ENCODE data around the gene ARHGEF9. TPM values are rescaled to one million over a fixed set of nuclear protein-coding genes. Genes with fewer than 3 reads are reported as not detected.

ARHGEF9 gene
- total and polyA plus RNA-seq, 12 donors: 8.6 to 63.2 (median 45.4) TPM

DNA sequence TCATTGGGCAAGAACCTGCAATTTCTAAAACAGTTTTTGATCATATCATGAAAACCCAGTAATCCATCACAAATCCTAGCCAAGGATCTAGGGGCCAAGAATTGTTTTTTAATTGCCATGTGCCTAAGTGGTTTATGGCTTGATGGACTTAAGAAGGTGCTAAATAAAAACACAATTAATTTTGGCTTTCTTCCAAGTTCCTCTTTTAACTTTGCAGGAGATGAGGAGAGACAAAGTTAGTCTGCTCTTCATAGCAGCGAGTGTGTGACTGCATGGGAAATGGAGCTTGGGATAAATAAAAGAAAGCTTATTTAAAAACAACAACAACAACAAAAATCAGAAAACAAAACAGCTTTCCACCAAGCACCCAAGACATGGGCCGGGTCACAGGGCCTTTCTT is 41.4 kb downstream of the ARHGEF9 start:
- Histone ChIP-seq H3K9me3 (no peaks in the 10 kb centered on the region), H3K27ac (no peak overlapping the region), H3K4me3 (no peak overlapping the region), H3K36me3 (no peaks in the 10 kb centered on the region), H3K27me3 (peaks cover 0 to 5% (median 0%) of the 10 kb centered on the region in 7 donors), H3K4me1 (peaks cover 0 to 63% (median 22%) of the 10 kb centered on the region in 9 donors)
- intact Hi-C loops (cut with DNase I): no loop called here
- WGBS, 2 donors: 63 to 70% methylated on average over 2 of the region's 2 CpGs
- DNase-seq: no peak
- TF ChIP-seq, protein P1, sequence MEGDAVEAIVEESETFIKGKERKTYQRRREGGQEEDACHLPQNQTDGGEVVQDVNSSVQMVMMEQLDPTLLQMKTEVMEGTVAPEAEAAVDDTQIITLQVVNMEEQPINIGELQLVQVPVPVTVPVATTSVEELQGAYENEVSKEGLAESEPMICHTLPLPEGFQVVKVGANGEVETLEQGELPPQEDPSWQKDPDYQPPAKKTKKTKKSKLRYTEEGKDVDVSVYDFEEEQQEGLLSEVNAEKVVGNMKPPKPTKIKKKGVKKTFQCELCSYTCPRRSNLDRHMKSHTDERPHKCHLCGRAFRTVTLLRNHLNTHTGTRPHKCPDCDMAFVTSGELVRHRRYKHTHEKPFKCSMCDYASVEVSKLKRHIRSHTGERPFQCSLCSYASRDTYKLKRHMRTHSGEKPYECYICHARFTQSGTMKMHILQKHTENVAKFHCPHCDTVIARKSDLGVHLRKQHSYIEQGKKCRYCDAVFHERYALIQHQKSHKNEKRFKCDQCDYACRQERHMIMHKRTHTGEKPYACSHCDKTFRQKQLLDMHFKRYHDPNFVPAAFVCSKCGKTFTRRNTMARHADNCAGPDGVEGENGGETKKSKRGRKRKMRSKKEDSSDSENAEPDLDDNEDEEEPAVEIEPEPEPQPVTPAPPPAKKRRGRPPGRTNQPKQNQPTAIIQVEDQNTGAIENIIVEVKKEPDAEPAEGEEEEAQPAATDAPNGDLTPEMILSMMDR (IDR thresholded peaks at IDR 0.05): no peak
- ATAC-seq: no peak

DNA sequence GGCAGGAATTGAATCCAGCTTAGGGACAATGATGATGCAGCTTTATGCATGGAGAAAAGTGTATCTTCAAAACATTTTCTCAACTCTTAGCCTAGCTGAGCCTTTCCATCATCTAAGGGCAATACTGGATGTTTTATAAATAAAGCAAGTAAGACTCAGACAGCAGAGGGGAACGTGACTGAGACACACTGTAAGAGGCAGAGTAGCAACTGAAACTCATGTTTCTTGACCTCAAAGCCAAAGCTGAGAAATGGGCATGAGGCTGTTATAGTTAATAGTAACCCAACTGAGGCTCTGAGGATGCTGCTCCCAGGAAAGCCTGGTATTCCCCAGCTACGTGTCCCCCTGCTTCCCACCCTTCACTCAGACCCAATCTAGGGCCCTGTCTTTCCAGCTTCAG is 44.6 kb downstream of the ARHGEF9 start:
- Histone ChIP-seq H3K4me3 (no peak overlapping the region), H3K27me3 (peaks cover 0 to 23% (median 0%) of the 10 kb centered on the region in 7 donors), H3K27ac (no peak overlapping the region), H3K9me3 (no peaks in the 10 kb centered on the region), H3K4me1 (peaks cover 0 to 41% (median 0%) of the 10 kb centered on the region in 9 donors), H3K36me3 (no peaks in the 10 kb centered on the region)
- TF ChIP-seq, protein P1 (IDR thresholded peaks at IDR 0.05): no peak
- WGBS, 2 donors: 71 to 82% methylated on average over 2 of the region's 2 CpGs
- ATAC-seq (no peak), DNase-seq (no peak)
- intact Hi-C loops (cut with DNase I): no loop called here

DNA sequence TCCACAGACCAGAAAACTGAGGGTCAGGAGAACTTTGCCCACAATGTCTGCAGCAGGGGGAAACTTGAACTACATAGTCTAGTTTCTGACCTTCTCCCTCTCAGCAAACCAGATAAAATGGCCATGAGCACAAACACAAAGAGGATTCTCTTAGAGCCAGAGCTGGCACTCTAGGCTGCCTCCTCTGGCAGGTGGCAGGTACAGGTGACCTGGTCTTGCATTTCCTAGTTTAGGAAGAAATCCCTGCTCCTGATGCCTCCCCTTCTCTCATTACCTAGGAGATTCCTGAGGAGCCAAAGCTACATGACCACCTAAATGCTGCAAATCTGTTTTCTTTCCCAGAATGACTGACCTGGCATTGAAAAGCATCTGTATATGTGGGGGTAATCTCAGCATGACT is 45.1 kb downstream of the ARHGEF9 start:
- H3K9me3 ChIP-seq: no peaks in the 10 kb centered on the region
- ATAC-seq (no peak), DNase-seq (no peak)
- no peak overlapping the region for H3K4me3 ChIP-seq
- H3K27me3 ChIP-seq: peaks cover 0 to 25% (median 0%) of the 10 kb centered on the region in 7 donors
- peaks cover 0 to 36% (median 0%) of the 10 kb centered on the region in 9 donors for H3K4me1 ChIP-seq
- H3K27ac ChIP-seq: no peak overlapping the region
- intact Hi-C loops (cut with DNase I): no loop called here
- TF ChIP-seq, protein P1 (IDR thresholded peaks at IDR 0.05): no peak
- no peaks in the 10 kb centered on the region for H3K36me3 ChIP-seq

DNA sequence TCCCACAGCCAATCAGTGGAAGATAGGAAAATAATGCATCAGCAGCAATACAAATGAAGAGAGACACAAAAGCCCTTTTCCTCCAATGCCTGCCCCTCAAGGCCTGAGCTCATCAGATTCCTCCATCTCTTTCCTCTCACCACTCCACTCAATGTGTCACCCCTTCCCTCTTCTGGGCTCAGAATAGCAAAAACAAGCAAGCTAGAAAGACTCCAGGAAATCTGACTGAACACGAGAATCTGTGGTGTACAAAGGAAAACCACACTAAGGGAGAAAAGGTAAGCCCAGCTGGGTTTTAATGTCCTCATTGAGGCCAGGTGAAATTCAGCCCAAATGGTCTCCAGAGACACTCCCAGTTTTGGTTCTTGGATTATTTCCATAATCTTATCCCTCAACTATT is 46.3 kb downstream of the ARHGEF9 start:
- ATAC-seq: no peak
- H3K4me1 ChIP-seq: peaks cover 0 to 24% (median 0%) of the 10 kb centered on the region in 9 donors
- WGBS, 2 donors: 79 to 92% methylated on average over 1 of the region's 1 CpG
- TF ChIP-seq, protein P1 (IDR thresholded peaks at IDR 0.05): no peak
- no peak overlapping the region for H3K27ac ChIP-seq
- intact Hi-C loops (cut with DNase I): no loop called here
- H3K9me3 ChIP-seq: no peaks in the 10 kb centered on the region
- H3K27me3 ChIP-seq: peaks cover 0 to 31% (median 0%) of the 10 kb centered on the region in 7 donors
- no peaks in the 10 kb centered on the region for H3K36me3 ChIP-seq
- H3K4me3 ChIP-seq: no peak overlapping the region
- no peak for DNase-seq
